ENCODE results near the gene CHRM1.

- no peak for TF ChIP-seq POLR2AphosphoS5 (IDR thresholded peaks at IDR 0.05)
- TF ChIP-seq CTCF (IDR thresholded peaks at IDR 0.05) = no peak
- TF ChIP-seq POLR2A (IDR thresholded peaks at IDR 0.05; ENCODE audit: low read depth) = no peak
These were observed 38.2 kb downstream of the CHRM1 start for GRCh38 chr11:62882788-62883501.
